H1 (cell line): ENCODE data around the gene MDK. TPM values are rescaled to one million over a fixed set of nuclear protein-coding genes. Genes with fewer than 3 reads are reported as not detected.

Experiments
- ASH2L ChIP-seq: fragments of 200-600, 300-600 bp; sonication (generic); IDR thresholded peaks from one replicate; pipeline ENCODE4 v1.7.1; 2017; ENCODE audit warnings: low read length
- ATF2 ChIP-seq: IDR thresholded peaks from 2 replicates; pipeline ENCODE4 v1.6.1; 2012; ENCODE audit warnings: low read length, inconsistent platforms
- CHD2 ChIP-seq: IDR thresholded peaks from 2 replicates; pipeline ENCODE4 v1.6.1; 2012; ENCODE audit warnings: low read length, improper control_type of control experiment
- KDM5A ChIP-seq: fragments of 200-600 bp; IDR thresholded peaks from 2 replicates; pipeline ENCODE4 v1.7.1; 2012; ENCODE audit warnings: mild to moderate bottlenecking, low read length, inconsistent platforms, mixed read lengths
- MAFK ChIP-seq: IDR thresholded peaks from 2 replicates; pipeline ENCODE4 v1.6.1; 2012; ENCODE audit warnings: low read depth, mild to moderate bottlenecking, improper control_type of control experiment, low read length
- MAX ChIP-seq: IDR thresholded peaks from 2 replicates; pipeline ENCODE4 v1.6.1; 2012; ENCODE audit warnings: inconsistent platforms
- RAD21 ChIP-seq, 2 experiments: IDR thresholded peaks in 1 of 2; conservative IDR thresholded peaks in 1 of 2; 2 replicates each; pipeline ENCODE4 v1.6.1; 2011; ENCODE audit warnings: low read depth in 2 of 2, low read length in 2 of 2, improper control_type of control experiment in 1 of 2, inconsistent platforms in 1 of 2, mild to moderate bottlenecking in 1 of 2, moderate library complexity in 1 of 2
- SP2 ChIP-seq: IDR thresholded peaks from 2 replicates; pipeline ENCODE4 v1.6.1; 2012; ENCODE audit warnings: mild to moderate bottlenecking, low read length, inconsistent platforms
- TAF1 ChIP-seq: IDR thresholded peaks from 2 replicates; pipeline ENCODE4 v1.6.1; 2011; ENCODE audit warnings: mild to moderate bottlenecking, low read depth, low read length
- polyA plus RNA-seq, 7 experiments: library from polyadenylated mRNA; depleted of rRNA in 3 of 7; stranded (reverse) in 5 of 7; unstranded in 2 of 7; fragments of >200 nt in 5 of 7; fragments of 200-250 nt in 2 of 7; gene quantifications; 1 replicate in 5 of 7; 2 replicates in 1 of 7; 4 replicates in 1 of 7; pipeline versions ENCODE4 v1.2.1 to v1.2.3, GENCODE V29; 2011 to 2013; ENCODE audit warnings: missing spikeins in 2 of 7, mixed read lengths in 2 of 7
- total RNA-seq: library from RNA; stranded (reverse); fragmentation: NEBNext Ultra II Directional; extraction: Animal tissue kit (Norgen Biotek cat#: 25700); gene quantifications from 2 replicates; pipeline ENCODE4 v1.2.1, GENCODE V29; 2021

The MDK gene
- total and polyA plus RNA-seq, 2 of the 8 experiments (the other 6 are each of a cell fraction or from before 2014, with no cell fraction given), result 309 to 606 TPM

- TF ChIP-seq TAF1 (no peak), ASH2L (no peak), RAD21 (IDR thresholded peaks at IDR 0.05 in 1 of 2, conservative IDR thresholded peaks at IDR 0.05 in 1 of 2; ENCODE audit: low read depth in 2 of 2, low read length in 2 of 2) (no peak), MAFK (no peak), SP2 (no peak), MAX (no peak), CHD2 (no peak), ATF2 (no peak), KDM5A (no peak)
Measured at GRCh38 chr11:46343520-46343919, 37.9 kb upstream of the MDK start (continued).
